Testis (tissue), 3 donors: ENCODE measurements around the gene SCN11A. TPM values are rescaled to one million over a fixed set of nuclear protein-coding genes. Genes with fewer than 3 reads are reported as not detected.

Experiments
- DNase-seq: peaks from one replicate; pipeline ENCODE4 v3.0.0-alpha.2; 2019
- H3K27ac ChIP-seq, 2 donors: fragments of 200-600 bp; sonication (generic); one replicate each; pipeline ENCODE4 v1.5.1; 2019
- H3K27me3 ChIP-seq: fragments of 200-600 bp; sonication (generic); one replicate; pipeline ENCODE4 v1.5.1; 2019
- H3K36me3 ChIP-seq: fragments of 200-600 bp; sonication (generic); one replicate; pipeline ENCODE4 v1.5.1; 2017; ENCODE audit warnings: low read depth; ENCODE audit errors: missing control alignments
- H3K4me1 ChIP-seq: fragments of 200-600 bp; sonication (generic); one replicate; pipeline ENCODE4 v1.5.1; 2019
- H3K4me3 ChIP-seq, 2 donors: fragments of 200-600 bp; sonication (generic); one replicate each; pipeline ENCODE4 v1.5.1; 2017 to 2019
- H3K9me3 ChIP-seq: fragments of 200-600 bp; sonication (generic); one replicate; pipeline ENCODE4 v1.5.1; 2017
- POLR2A ChIP-seq: fragments of 450-650 bp; IDR thresholded peaks from one replicate; pipeline ENCODE4 v1.6.1; 2017; ENCODE audit warnings: antibody characterized with exemption, mild to moderate bottlenecking, moderate library complexity
- WGBS, 2 donors: methylation state at CpG; one replicate each; pipeline ENCODE4 v1.1.5; 2018; 5-methylcytosine and 5-hydroxymethylcytosine counted together
- intact Hi-C: fragments of 100-400 bp; cut with DNase I; formaldehyde crosslinking; loops from one replicate; pipeline ENCODE4 v1.15.1; 2023; ENCODE audit warnings: low total_unique reads
- polyA plus RNA-seq: library from polyadenylated mRNA; stranded (reverse); fragments of 350-450 nt; fragmentation: Illumina TruSeq; extraction: RNeasy Lipid Tissue Mini Kit (QIAGEN cat#74804); gene quantifications from one replicate; pipeline ENCODE4 v1.2.3, GENCODE V29; 2014; ENCODE audit warnings: low read depth, low replicate concordance; ENCODE audit not compliant: insufficient read depth
- total RNA-seq, 2 donors: library from RNA; depleted of rRNA; stranded (reverse); fragments of >200 nt; gene quantifications; one replicate each; pipeline ENCODE4 v1.2.3, GENCODE V29; 2016
- TF ChIP-seq, protein P1 (sequence below), 3 experiments: fragments of 450-650 bp in 2 of 3; fragments of 200-600 bp in 1 of 3; sonication (generic) in 1 of 3; IDR thresholded peaks; one replicate each; pipeline ENCODE4 v1.5.1; 2016 to 2019; ENCODE audit warnings: antibody characterized with exemption in 3 of 3, mild to moderate bottlenecking in 2 of 3, moderate library complexity in 1 of 3

SCN11A gene
- total and polyA plus RNA-seq, 3 donors from 2014 or later: 1.8 to 3.5 (median 3.0) TPM

- Histone ChIP-seq H3K4me3 (no peak overlapping the region), H3K9me3 (no peaks in the 10 kb centered on the region), H3K36me3 (no peaks in the 10 kb centered on the region), H3K4me1 (peaks cover 37% of the 10 kb centered on the region), H3K27ac (no peak overlapping the region), H3K27me3 (no peaks in the 10 kb centered on the region)
- intact Hi-C loops: no loop called here
- no peak for DNase-seq
- 82 to 100% methylated on average over 1 of the region's 1 CpG for WGBS, 2 donors
- TF ChIP-seq POLR2A: no peak
- TF ChIP-seq, protein P1, sequence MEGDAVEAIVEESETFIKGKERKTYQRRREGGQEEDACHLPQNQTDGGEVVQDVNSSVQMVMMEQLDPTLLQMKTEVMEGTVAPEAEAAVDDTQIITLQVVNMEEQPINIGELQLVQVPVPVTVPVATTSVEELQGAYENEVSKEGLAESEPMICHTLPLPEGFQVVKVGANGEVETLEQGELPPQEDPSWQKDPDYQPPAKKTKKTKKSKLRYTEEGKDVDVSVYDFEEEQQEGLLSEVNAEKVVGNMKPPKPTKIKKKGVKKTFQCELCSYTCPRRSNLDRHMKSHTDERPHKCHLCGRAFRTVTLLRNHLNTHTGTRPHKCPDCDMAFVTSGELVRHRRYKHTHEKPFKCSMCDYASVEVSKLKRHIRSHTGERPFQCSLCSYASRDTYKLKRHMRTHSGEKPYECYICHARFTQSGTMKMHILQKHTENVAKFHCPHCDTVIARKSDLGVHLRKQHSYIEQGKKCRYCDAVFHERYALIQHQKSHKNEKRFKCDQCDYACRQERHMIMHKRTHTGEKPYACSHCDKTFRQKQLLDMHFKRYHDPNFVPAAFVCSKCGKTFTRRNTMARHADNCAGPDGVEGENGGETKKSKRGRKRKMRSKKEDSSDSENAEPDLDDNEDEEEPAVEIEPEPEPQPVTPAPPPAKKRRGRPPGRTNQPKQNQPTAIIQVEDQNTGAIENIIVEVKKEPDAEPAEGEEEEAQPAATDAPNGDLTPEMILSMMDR (IDR thresholded peaks at IDR 0.05): no peak
These were observed 47.5 kb upstream of the SCN11A start for GRCh38 chr3:39099242-39099641.

- intact Hi-C loops: no loop called here
- Histone ChIP-seq H3K27ac (no peak overlapping the region), H3K27me3 (no peaks in the 10 kb centered on the region), H3K4me3 (no peak overlapping the region), H3K36me3 (no peaks in the 10 kb centered on the region), H3K4me1 (peaks cover 31% of the 10 kb centered on the region), H3K9me3 (no peaks in the 10 kb centered on the region)
- no peak for DNase-seq
- WGBS, 2 donors: 91 to 100% methylated on average over 4 to 8 of the region's 8 CpGs
- TF ChIP-seq, protein P1 (IDR thresholded peaks at IDR 0.05): no peak
- no peak for TF ChIP-seq POLR2A
These were observed 46.8 kb upstream of the SCN11A start for GRCh38 chr3:39098473-39099000.

DNA sequence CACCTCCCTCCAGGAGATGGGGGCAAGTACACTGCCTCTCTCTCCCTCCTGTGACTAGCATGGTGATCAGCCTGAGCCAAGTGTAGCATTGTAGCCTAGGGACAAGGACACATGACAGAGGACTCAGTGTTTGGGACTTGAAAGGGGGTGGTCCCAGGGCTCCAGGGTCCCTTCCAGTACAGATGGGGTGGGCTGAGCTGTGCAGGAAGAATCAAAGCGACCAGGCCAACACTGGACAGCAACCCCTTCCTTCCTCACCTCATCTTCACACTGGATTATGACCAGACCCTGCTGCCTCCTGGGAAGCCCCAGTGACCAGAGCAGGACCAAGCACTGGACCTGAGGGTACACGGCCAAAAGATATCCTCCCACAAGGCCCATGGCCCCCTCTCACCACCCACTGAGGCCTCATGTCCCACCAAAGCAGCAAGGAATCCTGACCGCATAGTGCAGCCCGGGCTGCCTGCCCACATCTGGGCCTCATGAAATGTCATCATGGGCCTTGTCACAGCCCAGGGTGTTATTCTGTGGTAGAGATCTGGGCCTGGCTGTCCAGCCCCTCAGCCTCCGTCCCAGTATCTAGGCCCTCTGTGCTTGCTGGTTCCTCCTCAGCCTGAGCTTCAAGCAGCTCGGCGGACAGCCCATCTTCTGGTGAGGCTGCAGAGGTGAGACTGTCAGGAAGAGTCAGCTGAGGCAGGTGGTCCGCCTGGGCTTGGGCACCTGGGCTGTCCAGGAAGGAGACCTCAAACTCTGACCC, 46.1 kb upstream of the SCN11A start:
- intact Hi-C loops: no loop called here
- no peaks in the 10 kb centered on the region for H3K36me3 ChIP-seq
- WGBS, 2 donors: 76 to 87% methylated on average over 4 to 8 of the region's 8 CpGs
- no peak for DNase-seq
- peak overlapping the region in 1 of 2 donors; percentile 70 for H3K27ac ChIP-seq
- H3K9me3 ChIP-seq: no peaks in the 10 kb centered on the region
- peaks cover 29% of the 10 kb centered on the region for H3K4me1 ChIP-seq
- no peak overlapping the region for H3K4me3 ChIP-seq
- no peak for TF ChIP-seq POLR2A
- TF ChIP-seq, protein P1 (IDR thresholded peaks at IDR 0.05): no peak
- no peaks in the 10 kb centered on the region for H3K27me3 ChIP-seq

DNA sequence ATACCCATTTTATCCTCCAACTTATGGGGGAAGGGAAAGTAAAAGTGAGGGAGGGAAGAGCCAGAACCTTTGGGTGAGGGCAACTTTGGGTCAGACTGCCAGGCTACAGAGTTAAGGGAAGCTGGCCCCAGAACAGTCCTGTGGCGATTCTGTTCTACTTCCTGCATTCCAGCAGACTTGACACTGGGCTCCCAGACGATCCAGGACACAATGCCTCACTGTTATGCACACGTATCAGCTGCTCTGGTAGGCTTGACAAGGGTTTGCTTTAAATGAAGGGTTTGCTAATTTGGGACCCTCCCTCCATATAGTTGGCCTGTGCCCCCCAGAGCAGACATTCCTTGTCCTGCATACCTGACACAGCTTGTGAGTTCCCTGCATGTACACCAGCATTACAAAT, 45.0 kb upstream of the SCN11A start:
- H3K9me3 ChIP-seq: no peaks in the 10 kb centered on the region
- H3K36me3 ChIP-seq: no peaks in the 10 kb centered on the region
- peak; percentile 78 for DNase-seq
- TF ChIP-seq POLR2A: no peak
- TF ChIP-seq, protein P1 (IDR thresholded peaks at IDR 0.05): no peak
- no peak overlapping the region for H3K4me3 ChIP-seq
- WGBS, 2 donors: 12 to 42% methylated on average over 3 of the region's 3 CpGs
- intact Hi-C loops: no loop called here
- H3K4me1 ChIP-seq: peaks cover 29% of the 10 kb centered on the region
- no peaks in the 10 kb centered on the region for H3K27me3 ChIP-seq
- H3K27ac ChIP-seq: peak overlapping the region; percentile 36 to 70
